GM23338 (cell line): ENCODE data around the gene SLC35B1. TPM values are rescaled to one million over a fixed set of nuclear protein-coding genes. Genes with fewer than 3 reads are reported as not detected.

Experiments
- ATAC-seq: fragments of 200-7000 bp; cut with Tn5 transposase; 3 replicates; pipeline ENCODE4 v1.9.1; 2020
- DNase-seq: peaks from one replicate; pipeline ENCODE4 v3.0.0-alpha.2; 2015; ENCODE audit warnings: low spot score
- H2AFZ ChIP-seq: fragments of 200-600 bp; sonication (generic); 2 replicates; pipeline ENCODE4 v1.8.0; 2016; ENCODE audit warnings: antibody characterized with exemption, mild to moderate bottlenecking, moderate library complexity
- H3F3A ChIP-seq: fragments of 200-600 bp; sonication (generic); replicated peaks from 2 replicates; pipeline ENCODE4 v1.8.0; 2017; ENCODE audit warnings: antibody characterized with exemption, mixed run types, low read depth
- H3K27ac ChIP-seq: fragments of 200-600 bp; sonication (generic); 2 replicates; pipeline ENCODE4 v1.6.1; 2016; ENCODE audit warnings: low read depth
- H3K27me3 ChIP-seq: fragments of 200-600 bp; sonication (generic); 2 replicates; pipeline ENCODE4 v1.8.0; 2016; ENCODE audit warnings: mild to moderate bottlenecking, mixed run types, moderate library complexity; ENCODE audit not compliant: insufficient read depth
- H3K36me3 ChIP-seq: fragments of 200-600 bp; sonication (generic); 2 replicates; pipeline ENCODE4 v1.8.0; 2016; ENCODE audit warnings: mild to moderate bottlenecking; ENCODE audit not compliant: insufficient read depth
- H3K4me1 ChIP-seq: fragments of 200-600 bp; sonication (generic); 2 replicates; pipeline ENCODE4 v1.8.0; 2016; ENCODE audit warnings: mild to moderate bottlenecking, moderate library complexity; ENCODE audit not compliant: insufficient read depth
- H3K4me2 ChIP-seq: fragments of 200-600 bp; sonication (generic); 2 replicates; pipeline ENCODE4 v1.7.1; 2017; ENCODE audit warnings: mixed run types
- H3K4me3 ChIP-seq: fragments of 200-600 bp; sonication (generic); 2 replicates; pipeline ENCODE4 v1.6.1; 2016; ENCODE audit warnings: mixed run types
- H3K79me2 ChIP-seq: fragments of 200-600 bp; sonication (generic); replicated peaks from 2 replicates; pipeline ENCODE4 v1.8.0; 2017; ENCODE audit warnings: mild to moderate bottlenecking; ENCODE audit not compliant: insufficient read depth
- H3K9me2 ChIP-seq: fragments of 200-600 bp; sonication (generic); 2 replicates; pipeline ENCODE4 v1.8.0; 2017; ENCODE audit not compliant: insufficient read depth
- H4K20me1 ChIP-seq: fragments of 200-600 bp; sonication (generic); replicated peaks from 2 replicates; pipeline ENCODE4 v1.8.0; 2017; ENCODE audit warnings: mild to moderate bottlenecking; ENCODE audit not compliant: insufficient read depth
- H3K27ac Mint-ChIP-seq: 2 replicates; pipeline ENCODE4 v1.8.0; 2020; ENCODE audit warnings: inconsistent platforms, mild to moderate bottlenecking, moderate library complexity, mixed read lengths
- H3K27me3 Mint-ChIP-seq: 3 replicates; pipeline ENCODE4 v1.8.0; 2022; ENCODE audit warnings: low read depth, mild to moderate bottlenecking, moderate library complexity, mixed read lengths, inconsistent platforms; ENCODE audit not compliant: insufficient read depth, poor library complexity
- H3K36me3 Mint-ChIP-seq: 3 replicates; pipeline ENCODE4 v1.8.0; 2021; ENCODE audit warnings: low read depth, mild to moderate bottlenecking, inconsistent platforms, moderate library complexity, mixed read lengths
- H3K4me1 Mint-ChIP-seq: 3 replicates; pipeline ENCODE4 v1.8.0; 2020; ENCODE audit warnings: mild to moderate bottlenecking, inconsistent platforms, mixed read lengths
- H3K4me3 Mint-ChIP-seq: 3 replicates; pipeline ENCODE4 v1.8.0; 2021; ENCODE audit warnings: moderate library complexity, mild to moderate bottlenecking, inconsistent platforms, mixed read lengths
- H3K9me3 Mint-ChIP-seq: 3 replicates; pipeline ENCODE4 v1.8.0; 2020; ENCODE audit warnings: moderate library complexity, mild to moderate bottlenecking, inconsistent platforms, mixed read lengths
- CREB1 ChIP-seq: fragments of 250-450 bp; sonication (Bioruptor Pico); IDR thresholded peaks from 2 replicates; pipeline ENCODE4 v1.5.0; 2020; ENCODE audit warnings: low read depth, mild to moderate bottlenecking, moderate library complexity
- EZH2 ChIP-seq: fragments of 200-600 bp; sonication (generic); IDR thresholded peaks from one replicate; pipeline ENCODE4 v1.8.0; 2017; ENCODE audit warnings: antibody characterized with exemption, mild to moderate bottlenecking, low read depth; ENCODE audit not compliant: unreplicated experiment
- EZH2phosphoT487 ChIP-seq: fragments of 200-600 bp; sonication (generic); IDR thresholded peaks from one replicate; pipeline ENCODE4 v1.8.1; 2018; ENCODE audit warnings: antibody characterized with exemption; ENCODE audit not compliant: unreplicated experiment
- JUNB ChIP-seq: IDR thresholded peaks from one replicate; pipeline ENCODE4 v1.6.1; 2016; ENCODE audit warnings: antibody characterized with exemption; ENCODE audit not compliant: unreplicated experiment
- NANOG ChIP-seq: IDR thresholded peaks from 2 replicates; pipeline ENCODE4 v1.6.1; 2016; ENCODE audit warnings: antibody characterized with exemption, borderline replicate concordance
- POLR2AphosphoS5 ChIP-seq: IDR thresholded peaks from 2 replicates; pipeline ENCODE4 v1.6.1; 2016; ENCODE audit warnings: antibody characterized with exemption, low read depth
- STAT1 ChIP-seq: IDR thresholded peaks from one replicate; pipeline ENCODE4 v1.6.1; 2016; ENCODE audit warnings: antibody characterized with exemption; ENCODE audit not compliant: unreplicated experiment
- ZNF114 ChIP-seq: fragments of 250-450 bp; sonication (Bioruptor Pico); IDR thresholded peaks from 2 replicates; pipeline ENCODE4 v1.5.0; 2020; ENCODE audit warnings: mild to moderate bottlenecking, moderate library complexity
- ZNF331 ChIP-seq: fragments of 250-450 bp; sonication (Bioruptor Pico); IDR thresholded peaks from 2 replicates; pipeline ENCODE4 v1.5.0; 2020; ENCODE audit warnings: low read depth, mild to moderate bottlenecking, moderate library complexity
- polyA plus RNA-seq: library from polyadenylated mRNA; unstranded; fragments of >200 nt; fragmentation: Nextera tagmentation; extraction: Ambion mirVana; gene quantifications from 2 replicates; pipeline ENCODE4 v1.2.1, GENCODE V29; 2016
- total RNA-seq: library from RNA; depleted of rRNA; stranded (reverse); fragments of >200 nt; shearing (Covaris generic); gene quantifications from 2 replicates; pipeline ENCODE4 v1.2.3, GENCODE V29; 2014
- TF ChIP-seq, protein P1 (sequence below): IDR thresholded peaks from 2 replicates; pipeline ENCODE4 v1.6.1; 2016; ENCODE audit warnings: antibody characterized with exemption
- TF ChIP-seq, protein P2 (sequence below): fragments of 250-450 bp; sonication (Bioruptor Pico); IDR thresholded peaks from 2 replicates; pipeline ENCODE4 v1.5.0; 2020; ENCODE audit warnings: mild to moderate bottlenecking, moderate library complexity
- TF ChIP-seq, protein P3 (sequence below), 2 experiments: fragments of 200-600 bp in 1 of 2; sonication (generic) in 1 of 2; conservative IDR thresholded peaks; 2 replicates each; pipeline versions ENCODE4 v1.5.1 to v1.6.1; 2016 to 2017; ENCODE audit warnings: antibody characterized with exemption in 2 of 2, low read depth in 2 of 2, mild to moderate bottlenecking in 2 of 2, moderate library complexity in 1 of 2
- TF ChIP-seq, protein P4 (sequence below): IDR thresholded peaks from one replicate; pipeline ENCODE4 v1.6.1; 2018; ENCODE audit warnings: antibody characterized with exemption; ENCODE audit not compliant: unreplicated experiment

Gene SLC35B1
- total and polyA plus RNA-seq, 2 experiments from 2014 or later, result 56.7 to 58.9 TPM

DNA sequence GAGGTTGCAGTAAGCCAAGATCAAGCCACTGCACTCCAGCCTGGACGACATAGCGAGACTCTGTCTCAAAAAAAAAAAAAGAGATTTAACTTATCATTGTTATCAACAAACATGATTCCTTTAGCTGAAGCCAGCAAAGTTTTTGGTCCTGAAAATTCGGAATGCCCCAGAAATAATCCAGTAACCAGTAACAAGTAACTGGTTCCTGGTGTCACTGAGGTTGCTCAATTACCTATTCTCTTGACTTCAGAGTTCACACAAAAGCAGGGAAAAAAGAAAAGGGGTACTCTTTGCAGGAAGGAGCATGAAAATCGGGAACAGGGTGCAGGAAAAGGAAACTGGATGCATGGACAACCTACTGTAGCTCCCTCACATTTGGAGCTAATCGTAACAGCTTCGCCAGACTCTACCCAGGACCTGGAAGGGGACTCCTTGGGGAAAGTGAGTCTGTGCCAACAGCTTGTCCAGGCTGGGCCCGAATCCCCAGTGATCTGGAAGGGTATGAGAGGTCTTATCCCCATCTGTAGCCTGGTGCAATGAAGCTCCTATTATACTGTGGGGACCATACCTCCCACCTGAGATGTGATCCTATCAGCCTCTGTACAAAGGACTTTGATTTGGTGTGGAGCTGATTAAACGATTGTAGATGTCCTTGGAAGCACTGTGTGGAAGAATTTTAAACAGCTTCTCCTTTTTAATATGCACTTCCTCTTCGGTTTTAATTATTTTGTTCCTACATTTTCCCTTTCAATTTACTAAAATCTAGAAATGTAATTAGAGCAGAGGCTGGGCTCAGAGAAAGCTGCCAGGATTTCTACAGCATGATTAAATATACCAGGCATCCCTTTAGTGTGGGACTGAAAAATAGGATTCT lies 26.4 kb downstream of the SLC35B1 start:
- H3K36me3 Mint-ChIP-seq, result peaks cover 4% of the 10 kb centered on the region; the same call in 2 of the 3 replicates
- H3K4me1 Mint-ChIP-seq, result peaks cover 10% of the 10 kb centered on the region
- H3K4me3 Mint-ChIP-seq, result no peak overlapping the region
- no peaks in the 10 kb centered on the region for H3K36me3 ChIP-seq
- no peaks in the 10 kb centered on the region for H4K20me1 ChIP-seq
- no peak overlapping the region for H3K27ac Mint-ChIP-seq
- DNase-seq (no peak), ATAC-seq (no peak)
- H3K4me2 ChIP-seq, result no peak overlapping the region
- H3K9me2 ChIP-seq, result peaks cover 3% of the 10 kb centered on the region; the same call in 1 of the 2 replicates
- H3K79me2 ChIP-seq, result peaks cover 9% of the 10 kb centered on the region
- H3K27me3 Mint-ChIP-seq, result peaks cover 20% of the 10 kb centered on the region
- 0 out of 2 replicates have a peak, but pooled peaks cover 2% of the 10 kb centered on the region for H3F3A ChIP-seq
- H3K27me3 ChIP-seq, result peaks cover 4% of the 10 kb centered on the region; the same call in 1 of the 2 replicates
- H3K4me3 ChIP-seq, result no peak overlapping the region
- H3K27ac ChIP-seq, result no peak overlapping the region
- TF ChIP-seq JUNB, result no peak
- TF ChIP-seq STAT1, result no peak
- no peak for TF ChIP-seq ZNF114 (CRISPR knock-in tag)
- TF ChIP-seq, protein P1, sequence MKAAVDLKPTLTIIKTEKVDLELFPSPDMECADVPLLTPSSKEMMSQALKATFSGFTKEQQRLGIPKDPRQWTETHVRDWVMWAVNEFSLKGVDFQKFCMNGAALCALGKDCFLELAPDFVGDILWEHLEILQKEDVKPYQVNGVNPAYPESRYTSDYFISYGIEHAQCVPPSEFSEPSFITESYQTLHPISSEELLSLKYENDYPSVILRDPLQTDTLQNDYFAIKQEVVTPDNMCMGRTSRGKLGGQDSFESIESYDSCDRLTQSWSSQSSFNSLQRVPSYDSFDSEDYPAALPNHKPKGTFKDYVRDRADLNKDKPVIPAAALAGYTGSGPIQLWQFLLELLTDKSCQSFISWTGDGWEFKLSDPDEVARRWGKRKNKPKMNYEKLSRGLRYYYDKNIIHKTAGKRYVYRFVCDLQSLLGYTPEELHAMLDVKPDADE, result no peak
- no peak for TF ChIP-seq EZH2phosphoT487
- TF ChIP-seq, protein P2, sequence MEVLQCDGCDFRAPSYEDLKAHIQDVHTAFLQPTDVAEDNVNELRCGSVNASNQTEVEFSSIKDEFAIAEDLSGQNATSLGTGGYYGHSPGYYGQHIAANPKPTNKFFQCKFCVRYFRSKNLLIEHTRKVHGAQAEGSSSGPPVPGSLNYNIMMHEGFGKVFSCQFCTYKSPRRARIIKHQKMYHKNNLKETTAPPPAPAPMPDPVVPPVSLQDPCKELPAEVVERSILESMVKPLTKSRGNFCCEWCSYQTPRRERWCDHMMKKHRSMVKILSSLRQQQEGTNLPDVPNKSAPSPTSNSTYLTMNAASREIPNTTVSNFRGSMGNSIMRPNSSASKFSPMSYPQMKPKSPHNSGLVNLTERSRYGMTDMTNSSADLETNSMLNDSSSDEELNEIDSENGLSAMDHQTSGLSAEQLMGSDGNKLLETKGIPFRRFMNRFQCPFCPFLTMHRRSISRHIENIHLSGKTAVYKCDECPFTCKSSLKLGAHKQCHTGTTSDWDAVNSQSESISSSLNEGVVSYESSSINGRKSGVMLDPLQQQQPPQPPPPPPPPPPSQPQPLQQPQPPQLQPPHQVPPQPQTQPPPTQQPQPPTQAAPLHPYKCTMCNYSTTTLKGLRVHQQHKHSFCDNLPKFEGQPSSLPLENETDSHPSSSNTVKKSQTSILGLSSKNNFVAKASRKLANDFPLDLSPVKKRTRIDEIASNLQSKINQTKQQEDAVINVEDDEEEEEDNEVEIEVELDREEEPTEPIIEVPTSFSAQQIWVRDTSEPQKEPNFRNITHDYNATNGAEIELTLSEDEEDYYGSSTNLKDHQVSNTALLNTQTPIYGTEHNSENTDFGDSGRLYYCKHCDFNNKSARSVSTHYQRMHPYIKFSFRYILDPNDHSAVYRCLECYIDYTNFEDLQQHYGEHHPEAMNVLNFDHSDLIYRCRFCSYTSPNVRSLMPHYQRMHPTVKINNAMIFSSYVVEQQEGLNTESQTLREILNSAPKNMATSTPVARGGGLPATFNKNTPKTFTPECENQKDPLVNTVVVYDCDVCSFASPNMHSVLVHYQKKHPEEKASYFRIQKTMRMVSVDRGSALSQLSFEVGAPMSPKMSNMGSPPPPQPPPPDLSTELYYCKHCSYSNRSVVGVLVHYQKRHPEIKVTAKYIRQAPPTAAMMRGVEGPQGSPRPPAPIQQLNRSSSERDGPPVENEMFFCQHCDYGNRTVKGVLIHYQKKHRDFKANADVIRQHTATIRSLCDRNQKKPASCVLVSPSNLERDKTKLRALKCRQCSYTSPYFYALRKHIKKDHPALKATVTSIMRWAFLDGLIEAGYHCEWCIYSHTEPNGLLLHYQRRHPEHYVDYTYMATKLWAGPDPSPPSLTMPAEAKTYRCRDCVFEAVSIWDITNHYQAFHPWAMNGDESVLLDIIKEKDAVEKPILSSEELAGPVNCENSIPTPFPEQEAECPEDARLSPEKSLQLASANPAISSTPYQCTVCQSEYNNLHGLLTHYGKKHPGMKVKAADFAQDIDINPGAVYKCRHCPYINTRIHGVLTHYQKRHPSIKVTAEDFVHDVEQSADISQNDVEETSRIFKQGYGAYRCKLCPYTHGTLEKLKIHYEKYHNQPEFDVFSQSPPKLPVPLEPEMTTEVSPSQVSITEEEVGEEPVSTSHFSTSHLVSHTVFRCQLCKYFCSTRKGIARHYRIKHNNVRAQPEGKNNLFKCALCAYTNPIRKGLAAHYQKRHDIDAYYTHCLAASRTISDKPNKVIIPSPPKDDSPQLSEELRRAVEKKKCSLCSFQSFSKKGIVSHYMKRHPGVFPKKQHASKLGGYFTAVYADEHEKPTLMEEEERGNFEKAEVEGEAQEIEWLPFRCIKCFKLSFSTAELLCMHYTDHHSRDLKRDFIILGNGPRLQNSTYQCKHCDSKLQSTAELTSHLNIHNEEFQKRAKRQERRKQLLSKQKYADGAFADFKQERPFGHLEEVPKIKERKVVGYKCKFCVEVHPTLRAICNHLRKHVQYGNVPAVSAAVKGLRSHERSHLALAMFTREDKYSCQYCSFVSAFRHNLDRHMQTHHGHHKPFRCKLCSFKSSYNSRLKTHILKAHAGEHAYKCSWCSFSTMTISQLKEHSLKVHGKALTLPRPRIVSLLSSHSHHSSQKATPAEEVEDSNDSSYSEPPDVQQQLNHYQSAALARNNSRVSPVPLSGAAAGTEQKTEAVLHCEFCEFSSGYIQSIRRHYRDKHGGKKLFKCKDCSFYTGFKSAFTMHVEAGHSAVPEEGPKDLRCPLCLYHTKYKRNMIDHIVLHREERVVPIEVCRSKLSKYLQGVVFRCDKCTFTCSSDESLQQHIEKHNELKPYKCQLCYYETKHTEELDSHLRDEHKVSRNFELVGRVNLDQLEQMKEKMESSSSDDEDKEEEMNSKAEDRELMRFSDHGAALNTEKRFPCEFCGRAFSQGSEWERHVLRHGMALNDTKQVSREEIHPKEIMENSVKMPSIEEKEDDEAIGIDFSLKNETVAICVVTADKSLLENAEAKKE, result no peak
- TF ChIP-seq, protein P3, sequence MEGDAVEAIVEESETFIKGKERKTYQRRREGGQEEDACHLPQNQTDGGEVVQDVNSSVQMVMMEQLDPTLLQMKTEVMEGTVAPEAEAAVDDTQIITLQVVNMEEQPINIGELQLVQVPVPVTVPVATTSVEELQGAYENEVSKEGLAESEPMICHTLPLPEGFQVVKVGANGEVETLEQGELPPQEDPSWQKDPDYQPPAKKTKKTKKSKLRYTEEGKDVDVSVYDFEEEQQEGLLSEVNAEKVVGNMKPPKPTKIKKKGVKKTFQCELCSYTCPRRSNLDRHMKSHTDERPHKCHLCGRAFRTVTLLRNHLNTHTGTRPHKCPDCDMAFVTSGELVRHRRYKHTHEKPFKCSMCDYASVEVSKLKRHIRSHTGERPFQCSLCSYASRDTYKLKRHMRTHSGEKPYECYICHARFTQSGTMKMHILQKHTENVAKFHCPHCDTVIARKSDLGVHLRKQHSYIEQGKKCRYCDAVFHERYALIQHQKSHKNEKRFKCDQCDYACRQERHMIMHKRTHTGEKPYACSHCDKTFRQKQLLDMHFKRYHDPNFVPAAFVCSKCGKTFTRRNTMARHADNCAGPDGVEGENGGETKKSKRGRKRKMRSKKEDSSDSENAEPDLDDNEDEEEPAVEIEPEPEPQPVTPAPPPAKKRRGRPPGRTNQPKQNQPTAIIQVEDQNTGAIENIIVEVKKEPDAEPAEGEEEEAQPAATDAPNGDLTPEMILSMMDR (conservative IDR thresholded peaks at IDR 0.05; ENCODE audit: low read depth in 2 of 2), result no peak
- no peak for TF ChIP-seq EZH2
- TF ChIP-seq NANOG, result no peak
- TF ChIP-seq, protein P4, sequence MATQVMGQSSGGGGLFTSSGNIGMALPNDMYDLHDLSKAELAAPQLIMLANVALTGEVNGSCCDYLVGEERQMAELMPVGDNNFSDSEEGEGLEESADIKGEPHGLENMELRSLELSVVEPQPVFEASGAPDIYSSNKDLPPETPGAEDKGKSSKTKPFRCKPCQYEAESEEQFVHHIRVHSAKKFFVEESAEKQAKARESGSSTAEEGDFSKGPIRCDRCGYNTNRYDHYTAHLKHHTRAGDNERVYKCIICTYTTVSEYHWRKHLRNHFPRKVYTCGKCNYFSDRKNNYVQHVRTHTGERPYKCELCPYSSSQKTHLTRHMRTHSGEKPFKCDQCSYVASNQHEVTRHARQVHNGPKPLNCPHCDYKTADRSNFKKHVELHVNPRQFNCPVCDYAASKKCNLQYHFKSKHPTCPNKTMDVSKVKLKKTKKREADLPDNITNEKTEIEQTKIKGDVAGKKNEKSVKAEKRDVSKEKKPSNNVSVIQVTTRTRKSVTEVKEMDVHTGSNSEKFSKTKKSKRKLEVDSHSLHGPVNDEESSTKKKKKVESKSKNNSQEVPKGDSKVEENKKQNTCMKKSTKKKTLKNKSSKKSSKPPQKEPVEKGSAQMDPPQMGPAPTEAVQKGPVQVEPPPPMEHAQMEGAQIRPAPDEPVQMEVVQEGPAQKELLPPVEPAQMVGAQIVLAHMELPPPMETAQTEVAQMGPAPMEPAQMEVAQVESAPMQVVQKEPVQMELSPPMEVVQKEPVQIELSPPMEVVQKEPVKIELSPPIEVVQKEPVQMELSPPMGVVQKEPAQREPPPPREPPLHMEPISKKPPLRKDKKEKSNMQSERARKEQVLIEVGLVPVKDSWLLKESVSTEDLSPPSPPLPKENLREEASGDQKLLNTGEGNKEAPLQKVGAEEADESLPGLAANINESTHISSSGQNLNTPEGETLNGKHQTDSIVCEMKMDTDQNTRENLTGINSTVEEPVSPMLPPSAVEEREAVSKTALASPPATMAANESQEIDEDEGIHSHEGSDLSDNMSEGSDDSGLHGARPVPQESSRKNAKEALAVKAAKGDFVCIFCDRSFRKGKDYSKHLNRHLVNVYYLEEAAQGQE, result no peak
- no peak for TF ChIP-seq ZNF331 (CRISPR knock-in tag)
- TF ChIP-seq CREB1, result no peak
- no peak for TF ChIP-seq POLR2AphosphoS5
- H2AFZ ChIP-seq, result no peak overlapping the region
- H3K9me3 Mint-ChIP-seq, result peaks cover 10% of the 10 kb centered on the region
- peaks cover 7% of the 10 kb centered on the region for H3K4me1 ChIP-seq
